ENCODE results near the gene CNOT6.
"Not testable (repeated sequence)": the region's sequence is repeated elsewhere in the genome, so short reads cannot be mapped to it uniquely, and the experiment has no call there.

CNOT6 gene

GRCh38 chr5:180494060-180494509 lies at the start of gene CNOT6:
TSS of gene CNOT6 (plus strand) at chr5:180494379. CDS start at chr5:180529277, 34,898 bp downstream.
- DNase-seq: peak; percentile 16 to 69

- DNase-seq: no peak
Measured at GRCh38 chr5:180454752-180455151, 39.4 kb upstream of the CNOT6 start.

- no peak for DNase-seq
Measured at GRCh38 chr5:180455872-180456271, 38.3 kb upstream of the CNOT6 start.

GRCh38 chr5:180456792-180457191 lies 37.4 kb upstream of the CNOT6 start:
- no peak for DNase-seq

DNA sequence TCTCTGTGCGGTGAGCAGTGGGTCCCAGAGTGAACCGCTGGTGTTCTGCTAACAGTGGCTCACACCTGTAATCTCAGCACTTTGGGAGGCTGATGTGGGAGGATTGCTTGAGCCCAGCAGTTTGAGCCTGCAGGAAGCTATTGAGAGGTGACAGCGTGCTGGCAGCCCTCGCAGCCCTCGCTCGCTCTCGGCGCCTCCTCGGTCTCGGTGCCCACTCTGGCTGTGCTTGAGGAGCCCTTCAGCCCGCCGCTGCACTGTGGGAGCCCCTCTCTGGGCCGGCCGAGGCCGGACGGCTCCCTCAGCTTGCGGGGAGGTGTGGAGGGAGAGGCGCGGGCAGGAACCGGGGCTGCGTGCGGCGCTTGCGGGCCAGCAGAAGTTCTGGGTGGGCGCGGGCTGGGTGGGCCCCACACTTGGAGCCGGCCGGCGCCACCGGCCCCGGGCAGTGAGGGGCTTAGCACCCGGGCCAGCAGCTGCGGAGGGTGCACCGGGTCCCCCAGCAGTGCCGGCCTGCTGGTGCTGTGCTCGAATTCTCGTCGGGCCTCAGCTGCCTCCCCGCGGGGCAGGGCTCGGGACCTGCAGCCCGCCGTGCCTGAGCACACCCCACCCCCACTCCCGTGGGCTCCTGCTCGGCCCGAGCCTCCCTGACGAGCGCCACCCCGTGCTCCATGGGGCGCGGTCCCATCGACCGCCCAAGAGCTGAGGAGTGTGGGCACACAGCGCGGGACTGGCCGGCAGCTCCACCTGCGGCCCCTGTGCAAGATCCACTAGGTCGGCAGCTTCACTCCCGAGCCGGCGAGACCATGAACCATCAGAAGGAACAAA lies 35.1 kb upstream of the CNOT6 start:
- not testable (repeated sequence) for DNase-seq

DNA sequence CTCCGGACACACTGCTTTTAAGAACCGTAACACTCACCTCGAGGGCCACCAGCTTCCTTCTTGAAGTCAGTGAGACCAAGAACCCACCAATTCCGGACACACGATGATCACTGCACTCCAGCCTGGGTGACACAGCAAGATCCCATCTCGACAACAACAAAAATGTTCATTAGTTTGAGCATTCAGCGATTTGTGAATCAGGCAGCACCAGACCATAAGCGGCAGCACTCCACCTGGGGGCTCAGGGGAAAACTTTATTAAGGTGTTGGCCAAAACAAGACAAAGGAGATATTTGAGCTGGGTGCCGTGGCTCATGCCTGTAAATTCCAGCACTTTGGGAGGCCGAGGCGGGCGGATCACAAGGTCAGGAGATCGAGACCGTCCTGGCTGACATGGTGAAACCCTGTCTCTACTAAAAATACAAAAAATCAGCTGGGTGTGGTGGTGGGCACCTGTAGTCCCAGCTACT lies 34.5 kb upstream of the CNOT6 start:
- not testable (repeated sequence) for DNase-seq

GRCh38 chr5:180460834-180461233 lies 33.3 kb upstream of the CNOT6 start:
- no peak for DNase-seq

DNA sequence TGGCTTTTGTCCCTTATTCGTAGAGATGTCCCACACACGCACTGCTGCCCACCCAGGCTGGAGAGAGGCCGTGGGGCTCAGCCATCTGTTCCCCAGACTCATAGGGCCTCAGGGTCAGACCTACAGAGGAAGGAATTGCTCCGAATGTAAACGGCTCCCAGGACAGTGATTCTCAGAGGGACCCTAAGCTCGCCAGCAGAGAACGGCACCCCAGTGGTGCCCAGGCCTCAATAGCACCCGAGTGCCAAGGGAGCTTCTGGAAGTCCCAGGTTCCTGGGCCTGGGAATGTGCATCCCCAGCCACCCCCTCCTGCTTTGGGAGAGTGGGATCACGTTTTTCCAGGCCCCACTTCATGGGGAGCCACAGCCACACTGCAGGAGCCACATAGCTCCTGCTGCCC lies 32.9 kb upstream of the CNOT6 start:
- DNase-seq: no peak

- no peak for DNase-seq
Measured at GRCh38 chr5:180463216-180463900, 30.8 kb upstream of the CNOT6 start.

- DNase-seq: no peak
Measured at GRCh38 chr5:180463916-180464602, 30.1 kb upstream of the CNOT6 start.

DNA sequence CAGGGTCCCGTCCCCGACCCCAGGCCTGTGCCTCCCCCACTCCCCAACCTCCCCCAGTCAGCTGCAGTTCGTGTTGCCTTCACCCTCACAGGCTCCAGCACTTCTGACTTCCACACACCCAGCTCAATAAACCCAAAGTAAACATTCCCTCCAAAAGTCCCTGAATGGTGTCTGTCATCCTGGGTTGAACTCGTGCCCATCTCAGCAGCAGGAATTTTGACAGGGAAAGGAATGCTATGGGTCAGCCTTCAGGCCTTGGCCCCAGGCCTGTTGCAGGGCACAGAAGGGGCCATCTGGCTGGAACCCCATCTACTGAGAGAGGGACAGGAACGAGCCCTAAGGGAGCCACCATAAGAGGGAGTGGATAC lies 29.6 kb upstream of the CNOT6 start:
- no peak for DNase-seq

GRCh38 chr5:180465052-180465451 lies 29.1 kb upstream of the CNOT6 start:
- not testable (repeated sequence) for DNase-seq

- DNase-seq: no peak
Measured at GRCh38 chr5:180466316-180466715, 27.9 kb upstream of the CNOT6 start.

GRCh38 chr5:180467028-180467975 lies 26.9 kb upstream of the CNOT6 start:
- no peak for DNase-seq

DNA sequence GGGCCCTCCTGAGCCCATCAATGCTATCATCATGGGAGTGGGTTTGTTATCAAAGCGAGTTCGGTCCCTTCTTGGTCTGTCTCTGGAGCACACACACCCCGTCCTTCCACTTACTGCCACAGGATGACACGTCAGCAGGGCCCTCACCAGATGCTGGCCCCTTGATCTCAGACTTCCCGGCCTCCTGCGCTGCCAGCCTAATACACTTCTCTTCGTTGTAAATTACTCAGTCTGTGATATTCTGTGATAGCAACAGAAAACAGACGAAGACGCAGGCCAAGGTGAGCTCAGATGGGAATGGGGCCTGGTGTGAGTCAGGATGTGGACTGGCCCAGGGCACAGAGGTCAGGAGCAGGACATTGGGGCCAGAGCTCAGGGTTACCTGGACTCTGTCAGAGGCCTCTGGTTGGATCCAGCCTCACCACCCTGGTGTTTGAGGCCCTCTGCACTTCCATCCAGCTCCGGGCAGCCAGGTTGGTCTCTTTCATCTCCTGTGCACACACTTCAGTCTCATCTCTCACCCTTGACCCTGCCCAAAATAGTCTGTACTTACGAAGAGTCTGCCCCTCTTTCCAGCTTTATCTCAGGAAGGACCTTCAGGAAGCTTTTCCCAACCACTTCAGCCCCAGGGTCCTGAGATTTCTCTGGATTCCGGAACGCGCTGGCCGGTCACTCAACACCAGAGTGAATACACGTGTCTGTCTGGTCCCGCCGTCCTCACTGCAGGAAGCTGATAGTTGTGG lies 26.0 kb upstream of the CNOT6 start:
- DNase-seq: no peak

DNA sequence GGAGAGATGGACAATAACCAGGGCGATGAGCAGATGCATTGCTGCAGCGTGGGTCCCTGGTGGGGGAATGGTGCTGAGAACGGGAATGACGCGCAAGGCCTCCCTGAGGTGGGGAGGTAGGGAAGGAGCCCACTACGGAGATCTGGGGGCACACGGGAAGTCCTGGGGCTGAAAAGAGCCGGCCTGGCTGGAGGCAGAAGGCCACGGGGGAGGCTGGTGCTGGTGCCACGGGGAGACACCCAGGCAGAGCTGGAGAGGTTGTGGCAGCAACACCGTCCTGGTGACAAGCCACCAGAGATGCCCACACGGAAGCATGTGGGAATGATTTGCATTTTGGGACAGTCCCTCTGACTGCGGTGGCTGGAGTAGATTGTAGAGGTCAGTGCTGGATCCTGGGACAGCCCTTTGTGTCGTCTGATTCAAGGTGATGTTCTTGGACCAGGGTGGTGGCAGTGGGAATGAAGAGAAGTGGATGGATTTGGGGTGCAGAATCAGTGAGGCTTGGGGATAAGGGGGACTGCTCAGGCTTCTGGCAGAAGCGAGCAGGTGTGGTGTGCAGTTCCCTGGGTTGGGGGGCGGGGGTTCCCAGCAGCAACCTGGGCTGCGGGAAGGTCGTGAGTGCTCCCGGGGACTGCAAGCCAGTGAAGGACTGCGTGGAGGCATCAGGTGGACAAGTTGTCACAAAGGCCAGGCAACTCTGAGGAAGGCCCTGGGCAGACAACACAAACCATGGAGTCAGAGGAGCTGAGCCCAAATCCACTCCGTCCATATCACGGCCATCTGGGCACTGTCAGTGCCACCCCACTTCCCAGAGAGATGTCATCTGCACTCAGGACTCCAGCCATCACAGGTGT lies 25.2 kb upstream of the CNOT6 start:
- DNase-seq: no peak

GRCh38 chr5:180469586-180469865 lies 24.7 kb upstream of the CNOT6 start:
- no peak for DNase-seq

DNA sequence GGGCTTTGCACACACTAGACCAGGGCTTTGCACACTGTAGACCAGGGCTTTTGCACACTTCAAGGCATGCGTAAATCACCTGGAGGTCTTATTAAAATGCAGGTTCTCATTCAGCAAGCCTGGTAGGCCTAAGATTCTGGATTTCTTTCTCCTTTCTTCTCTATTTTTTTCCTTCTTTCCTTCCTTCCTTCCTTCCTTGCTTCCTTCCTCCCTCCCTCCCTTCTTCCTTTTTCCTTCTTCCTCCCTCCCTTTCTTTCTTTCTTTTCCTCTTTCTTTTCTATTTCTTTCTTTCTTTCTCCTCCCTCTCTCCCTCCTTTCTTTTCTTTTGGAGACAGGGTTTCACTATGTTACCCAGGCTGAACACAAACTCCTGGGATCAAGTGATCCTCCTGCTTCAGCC lies 24.3 kb upstream of the CNOT6 start:
- no peak for DNase-seq

DNA sequence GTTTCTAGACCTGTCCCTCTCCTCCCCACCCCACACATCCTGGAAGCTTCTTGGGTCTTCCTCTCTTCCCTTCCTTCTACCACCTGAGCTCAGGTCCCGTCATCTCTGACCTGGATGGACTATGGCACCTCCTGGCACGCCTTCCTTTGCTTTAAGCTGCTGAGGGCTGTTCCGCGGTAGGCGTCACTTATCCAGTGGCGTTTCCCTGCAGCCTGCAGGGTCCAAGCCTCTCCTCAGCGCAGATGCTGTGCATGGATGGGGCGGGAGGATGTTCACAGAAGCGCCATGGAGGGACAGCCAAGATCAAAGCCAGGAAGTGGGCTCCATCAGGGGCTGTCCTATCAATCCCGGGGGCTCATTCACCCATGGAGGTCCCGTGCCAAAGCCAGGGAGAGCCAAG lies 23.8 kb upstream of the CNOT6 start:
- DNase-seq: no peak

DNA sequence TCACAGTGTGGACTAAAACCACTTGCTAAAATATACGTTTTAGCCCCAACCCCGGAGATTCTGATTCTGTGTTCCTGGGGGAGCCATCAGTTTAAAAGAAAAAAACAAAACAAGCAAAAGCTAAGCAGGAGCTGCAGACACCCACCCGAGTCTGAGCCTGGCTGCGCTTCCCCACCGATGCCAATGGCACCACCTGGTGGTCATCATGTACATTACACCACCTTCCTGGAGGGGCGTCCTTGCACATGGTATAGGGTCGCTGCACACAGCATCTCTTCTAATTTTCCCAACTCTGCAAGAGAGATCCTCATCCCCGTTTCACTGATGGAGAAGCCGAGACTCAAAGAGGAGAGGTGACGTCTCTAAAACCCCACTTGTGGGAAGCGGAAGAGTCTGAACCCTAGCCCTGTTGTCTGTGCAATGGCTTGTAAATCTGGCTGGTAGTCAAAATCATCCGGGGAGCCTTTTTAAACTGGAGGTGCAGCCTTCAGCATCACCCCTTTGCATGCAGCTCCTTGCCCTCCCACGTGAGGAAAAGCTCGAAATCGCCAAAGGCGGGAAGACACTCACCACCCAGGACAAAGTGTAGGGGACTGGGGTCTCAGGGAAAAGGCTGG lies 23.1 kb upstream of the CNOT6 start:
- DNase-seq: peak in 1 of 2 experiments; percentile 77

All from cerebellar nuclear complex (tissue), 1 donor.